ENCODE results near the gene ZMAT2.
"Not testable (repeated sequence)": the region's sequence is repeated elsewhere in the genome, so short reads cannot be mapped to it uniquely, and the experiment has no call there.

Gene ZMAT2

GRCh38 chr5:140710899-140711552 lies 10.8 kb downstream of the ZMAT2 start:
- peak; percentile 85 for DNase-seq

DNA sequence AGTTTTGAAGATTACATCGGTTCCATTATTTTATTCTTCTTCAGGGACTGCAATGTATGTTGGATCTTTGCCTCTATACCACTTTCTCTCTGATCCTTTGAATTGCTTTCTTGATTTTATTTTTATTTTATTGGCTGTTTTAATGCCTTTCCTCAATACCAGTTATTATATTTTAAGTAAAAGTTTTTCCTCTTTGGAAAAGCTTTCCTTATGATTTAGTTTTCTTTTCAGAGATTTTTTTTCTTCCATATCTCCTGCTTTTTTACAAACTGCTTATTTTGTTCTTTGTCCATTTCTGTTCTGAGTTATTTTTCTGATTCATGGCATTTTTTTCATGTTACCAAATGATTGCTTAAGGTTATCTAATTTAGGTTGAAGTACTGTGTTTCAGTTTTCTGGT lies 11.5 kb downstream of the ZMAT2 start:
- no peak for DNase-seq

GRCh38 chr5:140713562-140714094 lies 13.4 kb downstream of the ZMAT2 start:
- DNase-seq, result no peak

GRCh38 chr5:140716238-140716637 lies 16.0 kb downstream of the ZMAT2 start:
- not testable (repeated sequence) for DNase-seq

GRCh38 chr5:140718266-140718592 lies 18.0 kb downstream of the ZMAT2 start:
- no peak for DNase-seq

DNA sequence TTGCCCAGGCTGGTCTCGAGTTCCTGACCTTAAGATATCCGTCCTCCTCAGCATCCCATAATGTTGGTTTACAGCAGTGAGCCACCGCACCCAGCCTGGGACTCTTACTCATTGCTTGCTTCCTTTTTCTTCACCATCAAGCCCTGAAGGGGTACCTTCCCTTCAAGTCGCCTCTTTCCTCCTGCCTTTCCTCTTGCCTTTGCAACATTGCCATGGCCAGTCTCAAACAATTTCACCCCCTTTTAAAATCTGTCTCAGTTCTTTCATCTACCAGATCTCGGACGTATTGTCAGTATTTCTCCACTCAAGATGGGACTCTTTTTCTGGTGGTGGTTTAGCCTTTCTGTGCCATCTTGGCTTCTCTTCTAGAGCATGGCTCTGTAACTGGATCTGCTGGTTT lies 20.5 kb downstream of the ZMAT2 start:
- DNase-seq, result not testable (repeated sequence)

DNA sequence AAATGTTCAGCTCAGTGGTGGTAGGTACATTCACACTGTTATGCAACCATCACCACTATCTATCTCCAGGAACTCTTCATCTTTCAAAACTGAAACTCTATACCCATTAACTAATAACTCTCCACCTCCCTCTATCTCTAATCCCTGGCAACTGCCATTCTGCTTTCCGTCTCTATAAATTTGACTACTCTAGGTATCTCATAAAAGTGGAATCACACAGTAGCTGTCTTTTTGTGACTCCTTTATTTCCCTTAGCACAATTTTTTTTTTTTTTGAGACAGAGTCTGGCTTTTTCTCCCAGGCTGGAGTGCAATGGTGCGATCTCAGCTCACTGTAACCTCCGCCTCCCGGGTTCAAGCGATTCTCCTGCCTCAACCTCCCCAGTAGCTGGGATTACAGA lies 21.1 kb downstream of the ZMAT2 start:
- not testable (repeated sequence) for DNase-seq

GRCh38 chr5:140725799-140726471 lies 25.7 kb downstream of the ZMAT2 start:
- peak; percentile 59 for DNase-seq

DNA sequence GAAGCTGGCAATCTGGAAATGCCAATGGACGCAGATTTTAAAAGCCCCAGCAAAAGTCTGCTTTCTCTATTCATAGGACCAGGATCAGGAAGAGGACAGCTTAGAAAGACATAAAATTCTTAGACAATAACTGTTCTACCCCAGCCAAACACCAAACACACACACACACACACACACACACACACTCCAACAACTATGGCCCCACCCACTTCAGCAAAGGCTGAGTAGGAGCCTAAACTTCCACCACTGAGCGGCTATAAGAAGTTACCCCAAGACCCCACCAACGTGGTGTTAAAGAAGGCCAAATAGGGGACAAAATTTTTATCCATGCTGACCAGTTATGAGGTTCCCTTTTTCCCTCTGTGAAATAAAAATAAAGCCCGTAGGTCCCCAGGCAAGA lies 32.9 kb downstream of the ZMAT2 start:
- no peak for DNase-seq

DNA sequence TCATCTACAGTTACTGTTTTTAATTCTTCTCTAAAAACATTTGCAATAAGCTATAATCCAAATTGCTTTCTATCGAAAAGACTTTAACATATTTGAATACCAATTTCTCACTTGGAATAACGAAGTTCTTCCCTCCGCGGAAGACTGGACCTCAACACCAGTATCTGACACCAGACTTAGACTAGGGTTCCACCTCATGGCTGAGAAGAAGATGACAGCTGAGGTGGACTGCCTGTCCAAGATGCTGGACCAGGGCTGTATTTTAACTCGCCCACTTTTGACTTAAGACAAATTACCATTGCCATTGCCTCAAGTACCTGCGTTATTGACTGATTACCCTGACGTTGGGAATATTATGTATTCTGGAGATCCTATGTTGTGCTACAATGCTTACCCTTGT lies 34.1 kb downstream of the ZMAT2 start:
- no peak for DNase-seq

DNA sequence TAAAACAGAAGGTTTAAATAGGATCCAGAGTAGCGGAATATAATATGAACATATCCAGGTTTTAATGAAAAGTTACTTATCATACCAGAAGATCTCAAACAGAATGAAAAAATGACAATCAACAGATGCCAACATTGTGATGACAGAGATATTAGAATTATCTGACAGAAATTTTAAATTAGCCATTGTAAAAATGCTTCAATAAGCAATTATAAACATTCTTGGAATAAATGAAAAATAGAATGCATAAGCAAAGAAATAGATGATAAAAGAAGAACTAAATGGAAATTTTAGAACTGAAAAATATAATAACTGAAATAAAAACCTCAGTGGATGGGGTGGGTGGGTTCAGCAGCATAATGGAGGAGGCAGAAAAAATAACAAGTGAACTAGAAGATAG lies 37.2 kb downstream of the ZMAT2 start:
- no peak for DNase-seq

GRCh38 chr5:140741967-140742366 lies 41.7 kb downstream of the ZMAT2 start:
- no peak for DNase-seq

- DNase-seq, result no peak
Measured at GRCh38 chr5:140753561-140753960, 53.3 kb downstream of the ZMAT2 start.

All from CD4-positive, alpha-beta T cell treated with Interferon gamma for 1 hour (primary cell).